Progenitor cell of endocrine pancreas (in vitro differentiated cells): Measurements from ENCODE around the gene DGKB. TPM values are rescaled to one million over a fixed set of nuclear protein-coding genes. Genes with fewer than 3 reads are reported as not detected.

Experiments used
- DNase-seq: peaks from one replicate; pipeline ENCODE4 v3.0.0; 2021; ENCODE audit warnings: low spot score; ENCODE audit not compliant: unreplicated experiment
- H3K27ac Mint-ChIP-seq: 2 replicates; pipeline ENCODE4 v1.8.0; 2021; ENCODE audit warnings: mild to moderate bottlenecking, moderate library complexity, mixed read lengths
- H3K27me3 Mint-ChIP-seq: 2 replicates; pipeline ENCODE4 v1.8.0; 2021; ENCODE audit warnings: mixed read lengths
- H3K36me3 Mint-ChIP-seq: 2 replicates; pipeline ENCODE4 v1.8.0; 2022; ENCODE audit warnings: mixed read lengths; ENCODE audit not compliant: insufficient read depth
- H3K4me1 Mint-ChIP-seq: 2 replicates; pipeline ENCODE4 v1.8.0; 2021; ENCODE audit warnings: low read depth, mixed read lengths
- H3K4me3 Mint-ChIP-seq: 2 replicates; pipeline ENCODE4 v1.8.0; 2021; ENCODE audit warnings: low read depth, mild to moderate bottlenecking, moderate library complexity, mixed read lengths
- H3K9me3 Mint-ChIP-seq: 2 replicates; pipeline ENCODE4 v1.8.0; 2021; ENCODE audit warnings: low read depth, mixed read lengths
- long read RNA-seq: library from polyadenylated mRNA; unstranded; transcript quantifications from one replicate; pipeline ENCODE4 v2.0.0, GENCODE V29; 2020
- total RNA-seq: library from RNA; stranded (reverse); gene quantifications from 2 replicates; pipeline ENCODE4 v1.2.1, GENCODE V29; 2021
- TF ChIP-seq, protein P1 (sequence below): fragments of 200-600 bp; sonication (generic); IDR thresholded peaks from one replicate; pipeline ENCODE4 v1.5.0; 2021; ENCODE audit warnings: antibody characterized with exemption, mild to moderate bottlenecking; ENCODE audit not compliant: unreplicated experiment

The DGKB gene
- 0.74 and 1.0 TPM in 2 replicates for total RNA-seq
- long read RNA-seq, partial matches to known transcripts = 0 of 1 reads
- long read RNA-seq, other reads (novel, unspliced or antisense) = 1 of 1 reads

- no peaks in the 10 kb centered on the region for H3K9me3 Mint-ChIP-seq
- TF ChIP-seq, protein P1, sequence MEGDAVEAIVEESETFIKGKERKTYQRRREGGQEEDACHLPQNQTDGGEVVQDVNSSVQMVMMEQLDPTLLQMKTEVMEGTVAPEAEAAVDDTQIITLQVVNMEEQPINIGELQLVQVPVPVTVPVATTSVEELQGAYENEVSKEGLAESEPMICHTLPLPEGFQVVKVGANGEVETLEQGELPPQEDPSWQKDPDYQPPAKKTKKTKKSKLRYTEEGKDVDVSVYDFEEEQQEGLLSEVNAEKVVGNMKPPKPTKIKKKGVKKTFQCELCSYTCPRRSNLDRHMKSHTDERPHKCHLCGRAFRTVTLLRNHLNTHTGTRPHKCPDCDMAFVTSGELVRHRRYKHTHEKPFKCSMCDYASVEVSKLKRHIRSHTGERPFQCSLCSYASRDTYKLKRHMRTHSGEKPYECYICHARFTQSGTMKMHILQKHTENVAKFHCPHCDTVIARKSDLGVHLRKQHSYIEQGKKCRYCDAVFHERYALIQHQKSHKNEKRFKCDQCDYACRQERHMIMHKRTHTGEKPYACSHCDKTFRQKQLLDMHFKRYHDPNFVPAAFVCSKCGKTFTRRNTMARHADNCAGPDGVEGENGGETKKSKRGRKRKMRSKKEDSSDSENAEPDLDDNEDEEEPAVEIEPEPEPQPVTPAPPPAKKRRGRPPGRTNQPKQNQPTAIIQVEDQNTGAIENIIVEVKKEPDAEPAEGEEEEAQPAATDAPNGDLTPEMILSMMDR = no peak
- H3K4me3 Mint-ChIP-seq = no peak within 1 kb of the TSS
- DNase-seq = no peak
- no peaks in the 10 kb centered on the region for H3K4me1 Mint-ChIP-seq
- H3K36me3 Mint-ChIP-seq = no peaks in the 10 kb centered on the region
- H3K27me3 Mint-ChIP-seq = peaks cover 35% of the 10 kb centered on the region
- H3K27ac Mint-ChIP-seq = no peak within 1 kb of the TSS
Observed at GRCh38 chr7:14902589-14903067, at the start of gene DGKB. DGKB (minus strand) TSS chr7:14902751.

DNA sequence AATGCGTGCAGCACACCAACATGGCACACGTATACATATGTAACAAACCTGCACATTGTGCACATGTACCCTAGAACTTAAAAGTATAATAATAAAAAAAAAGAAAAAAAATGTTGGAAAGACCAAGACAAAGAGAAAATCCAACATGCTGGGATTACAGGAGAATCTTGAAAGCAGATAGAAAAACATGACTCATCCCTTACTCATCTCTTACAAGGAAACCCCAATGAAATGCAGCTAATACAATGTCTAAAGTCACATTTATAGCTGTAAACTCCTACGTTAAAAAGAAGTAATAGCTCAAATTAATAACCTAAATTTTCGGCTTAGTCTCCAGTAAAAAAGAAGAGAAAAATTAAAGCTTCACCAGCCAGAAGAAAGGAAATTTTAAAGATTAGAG is 47.5 kb upstream of the DGKB start:
- no peak overlapping the region for H3K4me3 Mint-ChIP-seq

GRCh38 chr7:14938181-14938580 is 35.6 kb upstream of the DGKB start:
- Mint-ChIP-seq H3K9me3 (no peaks in the 10 kb centered on the region), H3K27ac (no peak overlapping the region), H3K36me3 (no peaks in the 10 kb centered on the region), H3K4me3 (no peak overlapping the region), H3K4me1 (peaks cover 16% of the 10 kb centered on the region), H3K27me3 (no peaks in the 10 kb centered on the region)
- no peak for DNase-seq
- TF ChIP-seq, protein P1 = no peak

More for the DNA sequence above, 47.5 kb upstream of the DGKB start:
- DNase-seq = no peak
- H3K36me3 Mint-ChIP-seq = no peaks in the 10 kb centered on the region
- peaks cover 4% of the 10 kb centered on the region for H3K4me1 Mint-ChIP-seq
- no peaks in the 10 kb centered on the region for H3K27me3 Mint-ChIP-seq
- TF ChIP-seq, protein P1 = no peak
- no peak overlapping the region for H3K27ac Mint-ChIP-seq
- no peaks in the 10 kb centered on the region for H3K9me3 Mint-ChIP-seq

DNA sequence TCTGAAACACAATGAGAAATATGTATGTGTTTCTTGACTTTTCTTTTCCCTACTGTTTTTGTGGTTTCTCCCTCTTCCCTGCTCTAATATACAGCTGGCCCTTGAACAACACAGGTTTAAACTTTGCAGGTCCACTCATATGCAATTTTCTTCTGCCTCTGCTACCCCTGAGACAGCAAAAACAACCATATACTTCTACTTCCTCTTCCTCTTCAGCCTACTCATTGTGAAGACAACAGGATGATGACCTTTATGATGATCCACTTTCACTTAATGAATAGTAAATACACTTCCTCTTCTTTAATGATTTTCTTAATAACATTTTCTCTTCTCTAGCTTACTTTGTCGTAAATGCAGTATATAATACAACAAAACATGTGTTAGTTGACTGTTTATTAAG is 35.0 kb upstream of the DGKB start:
- no peaks in the 10 kb centered on the region for H3K36me3 Mint-ChIP-seq
- no peak overlapping the region for H3K27ac Mint-ChIP-seq
- TF ChIP-seq, protein P1 = no peak
- no peak for DNase-seq
- H3K27me3 Mint-ChIP-seq = no peaks in the 10 kb centered on the region
- peaks cover 16% of the 10 kb centered on the region for H3K4me1 Mint-ChIP-seq
- H3K9me3 Mint-ChIP-seq = no peaks in the 10 kb centered on the region
- H3K4me3 Mint-ChIP-seq = no peak overlapping the region

DNA sequence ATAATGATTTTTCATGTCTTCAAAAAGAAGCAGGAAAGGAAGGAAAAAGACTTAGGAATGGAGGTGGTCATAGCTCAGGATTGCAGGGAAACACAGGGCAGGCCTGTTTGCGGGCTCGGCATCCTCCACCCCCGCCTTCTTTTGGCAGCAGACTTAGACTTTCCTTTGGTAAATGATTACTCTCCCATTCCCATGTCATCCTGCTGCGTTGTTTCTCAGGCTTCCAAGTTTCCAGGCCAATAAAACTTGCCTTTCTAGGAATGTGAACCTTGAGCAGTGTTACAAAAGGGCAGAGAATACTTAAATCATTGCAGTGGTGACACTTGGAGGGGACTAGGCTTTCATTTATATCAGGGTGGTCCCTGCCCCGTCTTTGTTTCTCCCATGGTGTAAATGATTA is 34.0 kb upstream of the DGKB start:
- Mint-ChIP-seq H3K36me3 (no peaks in the 10 kb centered on the region), H3K27ac (peak overlapping the region; percentile 38), H3K9me3 (no peaks in the 10 kb centered on the region), H3K4me1 (peaks cover 18% of the 10 kb centered on the region), H3K4me3 (no peak overlapping the region), H3K27me3 (no peaks in the 10 kb centered on the region)
- TF ChIP-seq, protein P1 = no peak
- no peak for DNase-seq
